ENCODE results near the gene DMBT1.

DNA sequence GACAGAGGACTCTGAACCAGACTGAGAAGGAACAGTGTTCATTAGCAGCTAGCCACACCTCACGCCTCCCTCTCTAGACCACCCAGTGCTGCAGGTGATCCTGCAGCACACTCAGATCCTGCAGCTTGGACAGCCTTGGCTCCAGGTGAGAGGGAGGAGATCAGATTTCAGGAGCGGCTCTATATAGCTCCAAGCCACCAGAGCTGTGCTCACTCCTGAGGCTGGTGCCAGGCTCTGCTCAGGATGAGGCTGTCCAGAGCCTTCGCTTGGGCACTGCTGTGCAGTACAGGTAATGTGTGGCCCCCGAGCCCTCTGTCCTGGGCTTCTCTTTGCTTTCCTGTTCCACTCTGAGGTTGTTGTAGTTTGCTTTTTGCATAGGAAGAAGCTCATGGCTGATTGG is 96.7 kb downstream of the DMBT1 start:
- no peak for TF ChIP-seq YY1 (IDR thresholded peaks at IDR 0.05; ENCODE audit: insufficient read depth, insufficient read length)
- no peak for TF ChIP-seq ZNF274 (IDR thresholded peaks at IDR 0.05; ENCODE audit: low read depth, low read length)
